SK-N-DZ (cell line): ENCODE measurements around the gene WFDC5. TPM values are rescaled to one million over a fixed set of nuclear protein-coding genes. Genes with fewer than 3 reads are reported as not detected.
A peak's percentile ranks its signal among the peaks of the same experiment; 100 is the strongest.
"Not testable (repeated sequence)": the region's sequence is repeated elsewhere in the genome, so short reads cannot be mapped to it uniquely, and the experiment has no call there.

Source experiments
- DNase-seq: peaks from one replicate; pipeline ENCODE4 v3.0.0-alpha.2; 2015; ENCODE audit warnings: low spot score
- polyA plus RNA-seq, 2 experiments: library from polyadenylated mRNA; depleted of rRNA; stranded (reverse); fragments of >200 nt; gene quantifications; 2 replicates each; pipeline ENCODE4 v1.2.3, GENCODE V29; 2014

Gene WFDC5, protein sequence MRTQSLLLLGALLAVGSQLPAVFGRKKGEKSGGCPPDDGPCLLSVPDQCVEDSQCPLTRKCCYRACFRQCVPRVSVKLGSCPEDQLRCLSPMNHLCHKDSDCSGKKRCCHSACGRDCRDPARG
- polyA plus RNA-seq (2014; cell fraction: cytosol; rRNA removed): not detected in 2 replicates
- polyA plus RNA-seq (2014; cell fraction: nucleus; rRNA removed): not detected in 2 replicates

DNA sequence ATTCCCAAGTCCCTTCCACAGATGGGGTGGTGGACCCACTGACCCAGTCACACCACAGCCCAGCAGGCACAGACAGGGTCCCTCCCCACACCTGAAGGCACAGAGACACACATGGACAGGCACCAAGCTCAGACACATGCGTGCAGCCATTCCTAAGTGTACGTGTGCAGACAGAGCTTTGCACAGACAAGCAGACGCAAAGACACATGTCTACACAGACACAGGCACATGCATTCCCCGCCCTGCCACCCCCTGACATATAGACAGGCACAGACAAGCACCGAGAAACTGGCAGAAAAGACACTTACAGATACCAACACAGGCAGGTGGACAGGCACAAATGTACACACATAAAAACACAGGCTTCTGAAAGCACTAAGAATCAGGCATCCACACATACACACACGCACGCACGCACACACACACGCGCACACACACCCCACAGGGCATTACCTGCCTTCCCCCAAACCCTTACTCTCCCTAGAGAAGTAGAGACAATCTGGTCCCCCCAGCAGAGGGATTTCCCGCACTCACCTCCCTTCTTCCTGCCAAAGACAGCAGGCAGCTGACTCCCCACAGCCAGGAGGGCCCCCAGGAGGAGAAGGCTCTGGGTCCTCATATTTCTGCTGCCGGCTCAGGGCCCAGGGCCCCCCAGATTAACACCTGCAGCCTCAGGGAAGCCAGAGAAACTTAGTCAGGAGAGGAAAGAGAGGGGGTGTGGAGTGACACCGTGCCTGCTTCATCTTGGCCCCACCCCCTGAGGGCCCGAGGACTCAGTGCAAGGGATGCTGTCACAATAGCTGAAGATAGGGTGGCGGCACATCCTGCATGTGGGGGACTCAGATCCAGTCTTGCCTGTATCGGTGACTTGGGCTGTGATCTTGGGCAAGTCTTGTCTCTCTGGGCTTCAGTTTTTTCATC, at the start of gene WFDC5:
TSS of gene WFDC5 (minus strand) at position 710 of the 921 bp plus-strand sequence. CDS start at position 619, 91 bp downstream.
- DNase-seq: no peak

- no peak for DNase-seq
Observed at GRCh38 chr20:45163083-45163803, 48.3 kb upstream of the WFDC5 start.

GRCh38 chr20:45157962-45158361, 43.0 kb upstream of the WFDC5 start:
- no peak for DNase-seq

DNA sequence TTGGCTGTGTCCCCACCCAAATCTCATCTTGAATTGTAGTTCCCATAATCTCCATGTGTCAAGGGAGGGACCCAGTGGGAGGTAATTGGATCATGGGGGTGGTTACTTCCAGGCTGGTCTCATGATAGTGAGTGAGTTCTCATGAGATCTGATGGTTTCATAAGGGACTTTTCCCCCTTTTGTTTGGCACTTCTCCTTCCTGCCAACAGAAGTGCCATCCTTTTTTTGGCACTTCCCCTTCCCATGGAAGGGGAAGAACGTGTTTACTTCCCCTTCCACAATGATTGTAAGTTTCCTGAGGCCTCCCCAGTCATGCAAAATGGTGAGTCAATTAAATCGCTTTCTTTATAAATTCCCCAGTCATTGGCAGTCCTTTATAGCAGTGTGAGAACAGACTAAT, 41.7 kb upstream of the WFDC5 start:
- DNase-seq: no peak

GRCh38 chr20:45154794-45155193, 39.8 kb upstream of the WFDC5 start:
- DNase-seq: not testable (repeated sequence)

- DNase-seq: no peak
Observed at GRCh38 chr20:45154183-45154582, 39.2 kb upstream of the WFDC5 start.

GRCh38 chr20:45153752-45154151, 38.8 kb upstream of the WFDC5 start:
- no peak for DNase-seq

- no peak for DNase-seq
Observed at GRCh38 chr20:45153147-45153546, 38.2 kb upstream of the WFDC5 start.

DNA sequence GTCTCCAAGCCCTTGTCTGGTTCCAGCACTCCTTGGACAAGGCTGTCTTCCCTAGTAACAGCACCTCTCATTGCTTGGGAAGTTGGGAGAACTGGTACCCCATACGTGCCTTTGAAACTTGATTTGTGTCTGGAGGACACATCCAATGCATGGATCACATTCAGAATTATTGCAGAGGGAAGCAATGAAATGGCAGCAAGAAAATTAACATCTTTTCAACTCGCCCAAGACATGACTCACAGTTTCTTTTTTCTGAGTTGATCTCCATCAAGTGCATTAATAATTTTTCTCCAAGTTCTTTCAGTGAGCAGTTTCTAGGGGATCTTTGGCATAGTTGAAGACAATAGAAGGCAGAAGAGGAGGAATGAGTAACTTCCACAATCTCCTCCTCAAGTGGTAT, 37.4 kb upstream of the WFDC5 start:
- no peak for DNase-seq

GRCh38 chr20:45149062-45149461, 34.1 kb upstream of the WFDC5 start:
- DNase-seq: no peak

GRCh38 chr20:45140836-45141235, 25.9 kb upstream of the WFDC5 start:
- no peak for DNase-seq

DNA sequence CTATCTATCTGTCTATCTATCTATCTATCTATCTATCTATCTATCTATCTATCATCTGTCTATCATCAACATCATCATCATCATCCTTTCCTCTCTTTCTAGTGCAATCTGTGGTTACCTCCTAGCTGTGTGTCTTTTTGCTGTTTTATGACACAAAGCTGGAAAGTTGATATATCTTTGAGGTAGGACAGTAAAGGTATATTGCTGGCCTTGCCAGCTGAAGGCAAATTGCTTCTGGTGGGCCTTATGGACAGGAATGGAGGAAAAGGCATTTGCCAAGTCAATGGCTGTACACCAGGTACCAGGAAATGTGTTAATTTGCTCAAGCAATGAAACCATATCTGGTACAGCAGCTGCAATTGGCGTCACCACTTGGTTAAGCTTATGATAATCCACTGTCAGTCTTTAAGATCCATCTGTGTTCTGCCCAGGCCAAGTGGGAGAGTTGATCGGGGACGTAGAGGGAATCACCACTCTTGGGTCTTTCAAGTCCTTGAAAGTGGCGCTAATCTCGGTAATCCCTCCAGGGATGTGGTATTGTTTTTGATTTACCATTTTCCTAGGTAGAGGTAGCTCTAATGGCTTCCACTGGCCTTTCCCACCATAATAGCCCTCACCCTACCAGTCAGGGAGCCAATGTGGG, 24.9 kb upstream of the WFDC5 start:
- not testable (repeated sequence) for DNase-seq

DNA sequence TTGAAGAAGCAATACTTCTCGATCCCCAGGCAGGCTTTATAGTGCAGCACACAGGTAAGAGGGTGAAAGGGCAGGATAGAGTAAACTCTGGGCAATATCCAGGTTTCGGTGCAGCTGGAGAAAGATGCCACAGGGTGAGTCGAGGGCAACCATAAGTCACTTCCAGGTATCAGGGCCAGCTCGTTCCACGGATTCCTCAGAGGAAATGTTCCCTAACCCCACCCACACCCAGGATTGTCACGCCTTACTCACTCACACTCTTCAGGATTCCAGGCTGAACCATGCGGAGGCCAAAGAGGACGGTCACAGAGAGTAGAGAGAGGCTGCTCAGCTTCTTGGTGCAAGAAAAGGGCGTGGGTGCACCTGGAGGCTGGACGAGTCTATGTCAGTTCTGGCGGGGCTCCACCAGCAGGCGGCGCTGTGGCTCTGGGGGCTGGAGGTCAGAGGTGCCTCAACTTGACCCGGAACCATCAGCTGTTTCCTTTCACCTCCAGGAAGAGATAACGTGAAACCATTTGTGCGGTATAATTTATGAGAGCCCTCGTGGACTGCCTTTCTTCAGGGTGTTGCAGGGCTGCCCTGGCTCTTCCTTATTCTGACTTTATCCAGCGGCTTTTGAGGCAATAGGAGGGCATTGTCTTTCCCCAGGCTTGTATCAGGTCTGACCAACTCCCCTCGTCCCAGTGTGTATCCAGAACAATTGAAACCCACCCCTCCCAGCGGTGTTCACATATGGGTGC, 23.8 kb upstream of the WFDC5 start:
- peak; percentile 27 for DNase-seq

GRCh38 chr20:45136911-45137310, 21.9 kb upstream of the WFDC5 start:
- no peak for DNase-seq

DNA sequence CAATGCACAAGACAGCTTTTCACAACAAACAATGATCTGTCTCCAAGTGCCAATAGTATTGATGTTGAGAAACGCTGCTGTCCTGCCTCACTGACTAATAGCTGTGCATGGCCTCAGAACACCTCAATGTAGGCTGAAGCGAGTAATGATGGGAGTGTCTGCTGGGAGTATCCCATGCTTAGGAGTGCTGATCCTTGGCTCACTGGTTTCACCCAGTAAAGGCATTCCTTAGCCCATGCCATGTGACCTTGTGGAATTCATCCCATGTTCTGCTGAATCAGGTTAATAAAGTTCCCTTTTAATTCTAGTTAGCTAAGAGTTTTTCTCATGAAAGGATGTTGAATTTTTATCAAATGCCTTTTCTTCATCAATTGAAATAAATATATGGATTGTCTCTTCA, 13.1 kb upstream of the WFDC5 start:
- no peak for DNase-seq

GRCh38 chr20:45124365-45124764, 9.4 kb upstream of the WFDC5 start, which contains the start of gene WFDC12:
Gene WFDC12, minus strand, starts transcription at chr20:45124465. Its CDS starts 18 bp downstream, at chr20:45124447.
- no peak for DNase-seq

DNA sequence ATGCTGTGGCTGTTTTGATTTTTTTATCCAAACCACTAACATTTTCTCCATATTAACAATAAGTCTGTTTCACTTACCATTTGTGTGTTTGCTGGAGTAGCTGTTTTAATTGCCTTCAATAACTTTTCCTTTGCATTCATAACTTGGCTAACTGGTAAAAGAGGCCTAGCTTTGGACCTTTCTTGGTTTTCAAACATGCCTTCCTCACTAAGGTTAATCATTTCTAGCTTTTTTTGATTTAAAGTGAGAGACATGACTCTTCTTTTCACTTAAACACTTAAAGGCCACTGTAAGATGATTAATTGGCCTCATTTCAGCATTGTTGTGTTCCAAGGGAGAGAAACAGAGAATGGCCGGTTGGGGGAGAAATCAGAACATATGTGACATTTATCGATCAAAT, 6.4 kb upstream of the WFDC5 start:
- no peak for DNase-seq

DNA sequence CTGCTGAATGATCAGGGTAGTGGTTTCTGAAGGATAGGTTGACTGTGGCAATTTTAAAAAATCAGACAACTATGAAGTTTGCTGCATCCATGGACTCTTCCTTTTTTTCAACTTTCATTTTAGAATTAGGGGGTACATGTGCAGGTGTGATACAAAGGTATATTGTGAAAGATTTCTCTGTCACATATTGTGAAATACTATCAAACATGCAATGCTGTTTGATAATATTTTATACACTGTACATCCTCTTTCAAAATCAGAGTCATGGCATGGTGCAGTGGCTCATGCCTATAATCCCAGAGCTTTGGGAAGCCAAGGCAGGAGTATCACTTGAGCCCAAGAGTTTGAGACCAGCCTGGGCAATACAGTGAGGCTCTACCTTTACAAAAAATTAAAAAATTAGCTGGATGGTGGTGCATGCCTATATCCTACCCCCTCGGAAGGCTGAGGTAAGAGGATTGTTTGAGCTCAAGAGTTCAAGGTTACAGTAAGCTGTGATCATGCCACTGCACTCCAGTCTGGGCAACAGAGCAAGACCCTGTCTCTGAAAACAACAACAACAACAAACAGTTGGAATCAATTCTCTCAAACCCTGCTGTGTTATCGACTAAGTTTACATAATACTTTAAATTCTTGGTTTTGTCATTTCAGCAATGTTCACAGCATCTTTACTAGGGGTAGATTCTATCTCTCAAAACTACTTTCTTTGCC, 4.7 kb upstream of the WFDC5 start:
- no peak for DNase-seq

DNA sequence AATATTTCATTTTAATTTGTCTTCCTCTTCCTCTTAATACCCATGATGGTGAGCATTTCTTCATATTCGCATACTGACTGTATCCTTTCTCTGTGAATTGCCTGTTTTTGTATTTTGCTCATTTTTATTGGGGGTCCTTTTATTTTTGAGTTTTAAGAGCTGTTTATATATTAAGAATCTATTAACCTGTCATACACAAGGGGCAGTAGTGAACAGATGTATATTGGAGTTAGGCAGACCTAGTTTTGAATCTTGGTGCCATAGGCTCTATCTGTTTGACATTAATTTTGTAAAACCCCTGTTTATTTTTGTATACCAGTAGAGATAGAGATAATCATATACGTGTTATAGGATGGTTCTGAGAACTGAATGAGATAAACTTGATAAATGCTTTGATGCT, 3.1 kb upstream of the WFDC5 start:
- no peak for DNase-seq

GRCh38 chr20:45117581-45117980, 2.6 kb upstream of the WFDC5 start:
- DNase-seq: no peak
